Brain microvascular endothelial cell (primary cell): Measurements from ENCODE around the gene PRX.
"Not testable (repeated sequence)": the region's sequence is repeated elsewhere in the genome, so short reads cannot be mapped to it uniquely, and the experiment has no call there.

Source experiments
- DNase-seq: peaks from one replicate; pipeline ENCODE4 v3.0.0-alpha.2; 2020
- H3K27ac ChIP-seq: fragments of 250-450 bp; sonication (Bioruptor Pico); 2 replicates; pipeline ENCODE4 v1.5.1; 2020; ENCODE audit warnings: mild to moderate bottlenecking, moderate library complexity
- H3K27me3 ChIP-seq: fragments of 250-450 bp; sonication (Bioruptor Pico); replicated peaks from 2 replicates; pipeline ENCODE4 v1.5.1; 2020; ENCODE audit warnings: mild to moderate bottlenecking
- H3K36me3 ChIP-seq: fragments of 250-450 bp; sonication (Bioruptor Pico); replicated peaks from 2 replicates; pipeline ENCODE4 v1.5.1; 2020; ENCODE audit warnings: mild to moderate bottlenecking
- H3K4me3 ChIP-seq: 2 replicates; pipeline ENCODE4 v1.5.1; 2011; ENCODE audit warnings: low read depth, mild to moderate bottlenecking, control low read depth, low read length, moderate library complexity
- in situ Hi-C: cut with HindIII; loops from 2 replicates; pipeline ENCODE4 v1.10.0; 2017; ENCODE audit warnings: low sequenced_read_pairs, low pct_ligation_motif_present
- TF ChIP-seq, protein P1 (sequence below): IDR thresholded peaks from 2 replicates; pipeline ENCODE4 v1.5.1; 2011; ENCODE audit warnings: low read depth, mild to moderate bottlenecking, moderate library complexity, low read length, control low read depth, inconsistent platforms; ENCODE audit errors: missing control alignments

PRX gene

DNA sequence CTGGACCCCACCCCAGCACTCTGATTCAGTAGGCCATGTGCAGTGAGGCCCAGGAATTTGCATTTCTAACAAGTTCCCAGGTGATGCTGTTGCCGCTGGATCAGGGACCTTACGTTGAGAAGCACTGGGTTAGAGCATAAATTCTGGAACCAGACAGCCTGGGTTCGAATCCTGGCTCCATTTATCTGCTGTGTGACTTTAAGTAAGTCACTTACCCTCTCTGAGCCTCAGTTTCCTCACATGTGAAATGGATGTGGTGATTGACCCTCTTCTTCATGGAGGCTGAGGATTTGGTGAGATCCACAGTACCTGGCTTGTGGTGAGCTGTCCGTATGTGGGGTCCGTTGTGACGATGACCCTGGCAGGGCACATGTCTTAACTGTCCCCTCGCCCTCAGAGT lies 39.1 kb downstream of the PRX start:
- H3K36me3 ChIP-seq, result peaks cover 38% of the 10 kb centered on the region
- TF ChIP-seq, protein P1, sequence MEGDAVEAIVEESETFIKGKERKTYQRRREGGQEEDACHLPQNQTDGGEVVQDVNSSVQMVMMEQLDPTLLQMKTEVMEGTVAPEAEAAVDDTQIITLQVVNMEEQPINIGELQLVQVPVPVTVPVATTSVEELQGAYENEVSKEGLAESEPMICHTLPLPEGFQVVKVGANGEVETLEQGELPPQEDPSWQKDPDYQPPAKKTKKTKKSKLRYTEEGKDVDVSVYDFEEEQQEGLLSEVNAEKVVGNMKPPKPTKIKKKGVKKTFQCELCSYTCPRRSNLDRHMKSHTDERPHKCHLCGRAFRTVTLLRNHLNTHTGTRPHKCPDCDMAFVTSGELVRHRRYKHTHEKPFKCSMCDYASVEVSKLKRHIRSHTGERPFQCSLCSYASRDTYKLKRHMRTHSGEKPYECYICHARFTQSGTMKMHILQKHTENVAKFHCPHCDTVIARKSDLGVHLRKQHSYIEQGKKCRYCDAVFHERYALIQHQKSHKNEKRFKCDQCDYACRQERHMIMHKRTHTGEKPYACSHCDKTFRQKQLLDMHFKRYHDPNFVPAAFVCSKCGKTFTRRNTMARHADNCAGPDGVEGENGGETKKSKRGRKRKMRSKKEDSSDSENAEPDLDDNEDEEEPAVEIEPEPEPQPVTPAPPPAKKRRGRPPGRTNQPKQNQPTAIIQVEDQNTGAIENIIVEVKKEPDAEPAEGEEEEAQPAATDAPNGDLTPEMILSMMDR, result no peak
- H3K4me3 ChIP-seq, result no peak overlapping the region
- no peak overlapping the region for H3K27ac ChIP-seq
- DNase-seq, result no peak
- no peaks in the 10 kb centered on the region for H3K27me3 ChIP-seq
- in situ Hi-C loops, result no loop called here

- in situ Hi-C loops, result no loop called here
- DNase-seq, result no peak
- Histone ChIP-seq H3K27ac (no peak overlapping the region), H3K36me3 (peaks cover 30% of the 10 kb centered on the region), H3K27me3 (no peaks in the 10 kb centered on the region), H3K4me3 (no peak overlapping the region)
- TF ChIP-seq, protein P1, result no peak
Measured at GRCh38 chr19:40371802-40372122, 41.4 kb downstream of the PRX start.

- peaks cover 30% of the 10 kb centered on the region for H3K36me3 ChIP-seq
Measured at GRCh38 chr19:40370997-40371801, 42.0 kb downstream of the PRX start.

DNA sequence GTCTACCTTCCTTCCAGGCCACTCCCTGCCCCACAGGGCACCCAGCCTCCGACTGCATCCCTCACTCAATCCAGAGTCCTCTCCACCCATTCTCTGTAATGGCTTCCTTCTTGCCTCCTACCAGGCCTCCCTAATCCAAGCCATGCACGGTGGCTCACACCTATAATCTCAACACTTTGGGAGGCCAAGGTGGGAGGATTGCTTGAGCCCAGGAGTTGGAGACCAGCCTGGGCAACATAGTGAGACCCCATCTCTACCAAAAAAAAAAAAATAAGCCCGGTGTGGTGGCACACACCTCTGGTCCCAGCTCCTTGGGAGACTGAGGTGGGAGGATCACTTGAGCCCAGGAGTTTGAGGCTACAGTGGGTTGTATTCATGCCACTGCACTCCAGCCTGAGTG lies 42.9 kb downstream of the PRX start:
- H3K27ac ChIP-seq, in situ Hi-C loops, H3K4me3 ChIP-seq, DNase-seq, H3K27me3 ChIP-seq: not testable (repeated sequence)
- peaks cover 30% of the 10 kb centered on the region for H3K36me3 ChIP-seq

More at GRCh38 chr19:40370997-40371801, 42.0 kb downstream of the PRX start:
- Histone ChIP-seq H3K27ac (no peak overlapping the region), H3K4me3 (no peak overlapping the region), H3K27me3 (no peaks in the 10 kb centered on the region)
- no peak for DNase-seq
- in situ Hi-C loops, result no loop called here
- TF ChIP-seq, protein P1, result no peak

DNA sequence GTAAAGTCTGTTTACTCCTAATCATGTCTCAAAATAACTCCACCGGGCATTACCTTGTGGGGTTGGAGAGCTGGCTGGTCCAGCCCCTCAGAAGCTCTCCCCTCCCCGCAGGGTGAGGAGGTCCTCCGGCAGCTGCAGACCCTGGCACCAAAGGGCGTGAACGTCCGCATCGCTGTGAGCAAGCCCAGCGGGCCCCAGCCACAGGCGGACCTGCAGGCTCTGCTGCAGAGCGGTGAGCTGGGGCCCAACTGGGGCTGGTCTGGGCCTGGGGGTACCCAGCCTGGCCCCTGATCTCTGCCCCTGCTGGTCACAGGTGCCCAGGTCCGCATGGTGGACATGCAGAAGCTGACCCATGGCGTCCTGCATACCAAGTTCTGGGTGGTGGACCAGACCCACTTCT lies 43.4 kb downstream of the PRX start:
- TF ChIP-seq, protein P1, result no peak
- Histone ChIP-seq H3K27me3 (no peaks in the 10 kb centered on the region), H3K36me3 (peaks cover 30% of the 10 kb centered on the region), H3K27ac (no peak overlapping the region), H3K4me3 (no peak overlapping the region)
- in situ Hi-C loops, result no loop called here
- DNase-seq, result no peak

- Histone ChIP-seq H3K27ac (no peak overlapping the region), H3K36me3 (peaks cover 19% of the 10 kb centered on the region), H3K4me3 (no peak overlapping the region), H3K27me3 (no peaks in the 10 kb centered on the region)
- no peak for DNase-seq
- TF ChIP-seq, protein P1, result no peak
- in situ Hi-C loops, result no loop called here
Measured at GRCh38 chr19:40367577-40368434, 45.4 kb downstream of the PRX start.
